ENCODE results near the gene CCDC154. TPM values are rescaled to one million over a fixed set of nuclear protein-coding genes. Genes with fewer than 3 reads are reported as not detected.

CCDC154 gene
- total and polyA plus RNA-seq, 2 donors (not counting 3 experiments of a cell fraction or from before 2014, with no cell fraction given): 0.65 to 0.75 TPM

- Histone ChIP-seq H3K9me1 (replicated peaks; ENCODE audit: control insufficient read depth, extremely low read depth, insufficient read depth, low read length) (no peaks in the 10 kb centered on the region), H4K20me1 (replicated peaks; ENCODE audit: control insufficient read depth, extremely low read depth, insufficient read depth, low read length) (no peaks in the 10 kb centered on the region), H3K9ac (replicated peaks; ENCODE audit: extremely low read depth, insufficient read depth, low read length) (no peak overlapping the region), H3K4me3 (replicated peaks in 1 of 3; ENCODE audit: insufficient read depth in 1 of 3, low read depth in 1 of 3, low read length in 3 of 3) (no peak overlapping the region), H3K9me3 (replicated peaks; ENCODE audit: control insufficient read depth, insufficient read depth, low read length) (no peaks in the 10 kb centered on the region), H3K36me3 (ENCODE audit: control insufficient read depth in 2 of 2, extremely low read depth in 1 of 2, insufficient read depth in 2 of 2, low read length in 2 of 2) (peaks cover 0 to 28% of the 10 kb centered on the region in 2 experiments), H2AFZ (ENCODE audit: low read depth, low read length) (no peak overlapping the region), H3K27ac (ENCODE audit: insufficient read depth, low read depth, low read length) (no peak overlapping the region), H3K4me2 (ENCODE audit: insufficient read depth, low read length) (no peak overlapping the region), H3K27me3 (ENCODE audit: control insufficient read depth in 2 of 2, insufficient read depth in 2 of 2, low read length in 2 of 2) (no peaks in the 10 kb centered on the region), H3K4me1 (ENCODE audit: control insufficient read depth, extremely low read depth, insufficient read depth, low read length) (no peaks in the 10 kb centered on the region), H3K79me2 (ENCODE audit: control insufficient read depth, insufficient read depth, low read length) (no peaks in the 10 kb centered on the region)
- DNase-seq (ENCODE audit: low read depth, low spot score) (no peak), FAIRE-seq (no peak)
- TF ChIP-seq GATA2 (IDR thresholded peaks at IDR 0.05; ENCODE audit: insufficient read depth, insufficient read length, low read depth, low read length) (no peak), JUN (IDR thresholded peaks at IDR 0.05; ENCODE audit: borderline replicate concordance, insufficient read depth, insufficient read length, low read depth) (no peak), EZH2 (IDR thresholded peaks at IDR 0.05; ENCODE audit: borderline replicate concordance, low read depth, low read length, severe bottlenecking) (no peak), MYC (IDR thresholded peaks at IDR 0.05; ENCODE audit: low read depth, low read length) (no peak), POLR2A (IDR thresholded peaks at IDR 0.05; ENCODE audit: low read depth, low read length) (no peak), FOS (IDR thresholded peaks at IDR 0.05; ENCODE audit: borderline replicate concordance, insufficient read depth, low read length) (no peak), POLR2AphosphoS5 (IDR thresholded peaks at IDR 0.05; ENCODE audit: insufficient read depth, low read depth, low read length) (no peak)
- TF ChIP-seq, protein P1, sequence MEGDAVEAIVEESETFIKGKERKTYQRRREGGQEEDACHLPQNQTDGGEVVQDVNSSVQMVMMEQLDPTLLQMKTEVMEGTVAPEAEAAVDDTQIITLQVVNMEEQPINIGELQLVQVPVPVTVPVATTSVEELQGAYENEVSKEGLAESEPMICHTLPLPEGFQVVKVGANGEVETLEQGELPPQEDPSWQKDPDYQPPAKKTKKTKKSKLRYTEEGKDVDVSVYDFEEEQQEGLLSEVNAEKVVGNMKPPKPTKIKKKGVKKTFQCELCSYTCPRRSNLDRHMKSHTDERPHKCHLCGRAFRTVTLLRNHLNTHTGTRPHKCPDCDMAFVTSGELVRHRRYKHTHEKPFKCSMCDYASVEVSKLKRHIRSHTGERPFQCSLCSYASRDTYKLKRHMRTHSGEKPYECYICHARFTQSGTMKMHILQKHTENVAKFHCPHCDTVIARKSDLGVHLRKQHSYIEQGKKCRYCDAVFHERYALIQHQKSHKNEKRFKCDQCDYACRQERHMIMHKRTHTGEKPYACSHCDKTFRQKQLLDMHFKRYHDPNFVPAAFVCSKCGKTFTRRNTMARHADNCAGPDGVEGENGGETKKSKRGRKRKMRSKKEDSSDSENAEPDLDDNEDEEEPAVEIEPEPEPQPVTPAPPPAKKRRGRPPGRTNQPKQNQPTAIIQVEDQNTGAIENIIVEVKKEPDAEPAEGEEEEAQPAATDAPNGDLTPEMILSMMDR (IDR thresholded peaks at IDR 0.05; ENCODE audit: extremely low read depth in 1 of 2, insufficient read depth in 1 of 2, low read depth in 1 of 2, low read length in 2 of 2): no peak
- TF ChIP-seq, protein P2, sequence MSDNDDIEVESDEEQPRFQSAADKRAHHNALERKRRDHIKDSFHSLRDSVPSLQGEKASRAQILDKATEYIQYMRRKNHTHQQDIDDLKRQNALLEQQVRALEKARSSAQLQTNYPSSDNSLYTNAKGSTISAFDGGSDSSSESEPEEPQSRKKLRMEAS (IDR thresholded peaks at IDR 0.05; ENCODE audit: insufficient read depth, insufficient read length): no peak
- ChIA-PET CTCF (no interaction called here), POLR2A (no interaction called here)
- intact Hi-C loops (cut with micrococcal nuclease): no loop called here
- BruUV-seq (replicated peaks): no TSS peak
- dilution Hi-C loops (cut with MboI; ENCODE audit: extremely low pct_ligation_motif_present, low sequenced_read_pairs): no loop called here
Observed at GRCh38 chr16:1398826-1399581, 45.4 kb downstream of the CCDC154 start.

Measured in endothelial cell of umbilical vein (primary cell).